Esophagus (tissue), 2 donors: Measurements from ENCODE around the gene ZNF48. TPM values are rescaled to one million over a fixed set of nuclear protein-coding genes. Genes with fewer than 3 reads are reported as not detected.

ENCODE experiments used
- H3K27ac ChIP-seq, 2 donors: one replicate each; pipeline ENCODE4 v1.5.1; 2013; ENCODE audit warnings: low read depth in 2 of 2, mild to moderate bottlenecking in 2 of 2, inconsistent platforms in 1 of 2, low read length in 1 of 2, moderate library complexity in 1 of 2
- H3K27me3 ChIP-seq, 2 donors: one replicate each; pipeline ENCODE4 v1.6.1; 2013; ENCODE audit warnings: low read length in 2 of 2, control low read depth in 1 of 2, mild to moderate bottlenecking in 1 of 2; ENCODE audit not compliant: insufficient read depth in 2 of 2, control insufficient read depth in 1 of 2
- H3K36me3 ChIP-seq, 2 donors: one replicate each; pipeline ENCODE4 v1.6.1; 2013; ENCODE audit warnings: low read length in 1 of 2; ENCODE audit not compliant: control insufficient read depth in 2 of 2, insufficient read depth in 2 of 2
- H3K4me1 ChIP-seq, 2 donors: one replicate each; pipeline ENCODE4 v1.6.1; 2013; ENCODE audit warnings: low read length in 1 of 2; ENCODE audit not compliant: control insufficient read depth in 2 of 2, insufficient read depth in 2 of 2
- H3K4me3 ChIP-seq, 2 donors: one replicate each; pipeline ENCODE4 v1.5.1; 2013; ENCODE audit warnings: low read length in 2 of 2, mild to moderate bottlenecking in 2 of 2, low read depth in 1 of 2, moderate library complexity in 1 of 2
- H3K9me3 ChIP-seq, 2 donors: one replicate each; pipeline ENCODE4 v1.6.1; 2013; ENCODE audit warnings: mild to moderate bottlenecking in 2 of 2, low read depth in 1 of 2, low read length in 1 of 2, moderate library complexity in 1 of 2; ENCODE audit not compliant: control insufficient read depth in 2 of 2, insufficient read depth in 1 of 2
- WGBS, 2 donors: extraction: QIAGEN DNeasy Blood & Tissue Kit; methylation state at CpG; one replicate each; pipeline ENCODE4 v1.1.7; 2013; 5-methylcytosine and 5-hydroxymethylcytosine counted together
- polyA plus RNA-seq, 2 donors: library from polyadenylated mRNA; stranded (reverse); fragments of 200-250 nt; gene quantifications; one replicate each; pipeline ENCODE4 v1.2.3, GENCODE V29; 2013
- donor health status: healthy with polysubstance abuse.
- donor health status: Bipolar disorder and iron deficiency.

Gene ZNF48
- polyA plus RNA-seq, 2 donors: 1.4 to 2.6 TPM

GRCh38 chr16:30446203-30446595 is 51.0 kb downstream of the ZNF48 start:
- H3K36me3 ChIP-seq: no peaks in the 10 kb centered on the region
- peak overlapping the region; percentile 10 to 93 for H3K4me3 ChIP-seq
- no peaks in the 10 kb centered on the region for H3K27me3 ChIP-seq
- WGBS, 2 donors: 78 to 82% methylated on average over 10 of the region's 10 CpGs
- no peaks in the 10 kb centered on the region for H3K9me3 ChIP-seq
- H3K27ac ChIP-seq: peak overlapping the region in 1 of 2 donors; percentile 93
- H3K4me1 ChIP-seq: peaks cover 0 to 12% of the 10 kb centered on the region in 2 donors

DNA sequence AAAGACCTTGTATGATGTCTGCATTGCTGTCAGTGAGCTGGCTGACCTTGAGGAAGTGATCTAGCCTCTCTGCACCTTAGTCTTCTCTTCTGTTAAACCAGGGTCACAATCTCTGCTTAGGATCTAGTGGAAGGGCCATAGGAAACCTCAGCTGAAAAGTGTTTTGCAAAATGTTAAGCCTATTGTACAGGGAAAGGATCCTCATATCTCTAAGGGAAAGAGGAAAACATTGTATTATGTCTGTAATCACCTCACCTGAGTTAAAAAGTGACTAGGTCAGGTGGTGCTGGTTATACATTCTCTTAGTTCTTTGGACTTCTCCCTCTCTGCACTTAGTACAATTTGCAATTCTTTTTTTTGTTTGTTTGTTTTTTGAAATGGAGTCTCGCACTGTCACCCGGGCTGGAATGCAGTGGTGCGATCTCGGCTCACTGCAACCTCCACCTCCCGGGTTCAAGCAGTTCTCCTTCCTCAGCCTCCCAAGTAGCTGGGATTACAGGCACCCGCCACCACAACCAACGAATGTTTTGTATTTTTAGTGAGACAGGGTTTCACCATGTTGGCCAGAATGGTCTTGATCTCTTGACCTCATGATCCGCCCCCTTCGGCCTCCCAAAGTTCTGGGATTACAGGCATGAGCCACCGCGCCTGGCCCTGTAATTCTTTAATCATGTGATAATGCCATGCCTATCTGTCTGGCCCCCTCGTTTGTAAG is 52.4 kb downstream of the ZNF48 start:
- H3K4me3 ChIP-seq: no peak overlapping the region
- H3K27ac ChIP-seq: no peak overlapping the region
- H3K4me1 ChIP-seq: peaks cover 0 to 12% of the 10 kb centered on the region in 2 donors
- H3K27me3 ChIP-seq: no peaks in the 10 kb centered on the region
- H3K36me3 ChIP-seq: no peaks in the 10 kb centered on the region
- WGBS, 2 donors: 73 to 86% methylated on average over 12 of the region's 12 CpGs
- H3K9me3 ChIP-seq: no peaks in the 10 kb centered on the region

DNA sequence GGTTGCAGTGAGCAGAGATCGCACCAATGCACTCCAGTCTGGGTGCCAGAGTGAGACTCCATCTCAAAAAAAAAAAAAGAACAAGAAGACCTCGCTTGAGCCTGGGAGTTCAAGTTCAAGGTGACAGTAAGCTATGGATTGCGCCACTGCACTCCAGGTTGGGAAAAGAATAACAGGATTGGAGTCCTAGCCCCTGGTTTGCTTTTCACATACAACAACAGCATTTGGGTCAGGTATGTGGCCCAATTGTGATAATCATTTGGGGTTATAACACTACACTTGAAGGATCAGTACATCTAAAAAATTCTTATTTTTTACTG is 53.9 kb downstream of the ZNF48 start:
- H3K27me3 ChIP-seq: no peaks in the 10 kb centered on the region
- no peaks in the 10 kb centered on the region for H3K36me3 ChIP-seq
- WGBS, 2 donors: 88 to 96% methylated on average over 3 of the region's 3 CpGs
- H3K4me1 ChIP-seq: peaks cover 0 to 12% of the 10 kb centered on the region in 2 donors
- no peak overlapping the region for H3K27ac ChIP-seq
- H3K4me3 ChIP-seq: no peak overlapping the region
- H3K9me3 ChIP-seq: no peaks in the 10 kb centered on the region

Other genes with a start within 250 kb of the ZNF48 start
- 10 to 100 TPM; 18.0 to 18.4 TPM for gene CORO1A, start 211.8 kb upstream of the ZNF48 start, polyA plus RNA-seq
- 100 to 1,000 TPM; 195 to 283 TPM for gene BOLA2B, start 201.8 kb upstream of the ZNF48 start, polyA plus RNA-seq
- gene SLX1A, start 201.5 kb upstream of the ZNF48 start, polyA plus RNA-seq: 10 to 100 TPM; 44.9 to 48.2 TPM
- gene SULT1A3, start 196.2 kb upstream of the ZNF48 start, polyA plus RNA-seq: 10 to 100 TPM; 10.0 to 39.0 TPM
- 1 to 10 TPM; 2.6 to 7.4 TPM for gene NPIPB13, start 146.9 kb upstream of the ZNF48 start, polyA plus RNA-seq
- gene CD2BP2, start 40.1 kb upstream of the ZNF48 start, polyA plus RNA-seq: 10 to 100 TPM; 25.2 to 34.3 TPM
- 10 to 100 TPM; 19.8 to 27.5 TPM for gene TBC1D10B, start 24.9 kb upstream of the ZNF48 start, polyA plus RNA-seq
- gene MYL11, start 20.6 kb upstream of the ZNF48 start, polyA plus RNA-seq: 1 to 10 TPM; 1.3 to 2.1 TPM
- 1 to 10 TPM; 3.5 to 6.8 TPM for gene SEPTIN1, start 12.9 kb upstream of the ZNF48 start, polyA plus RNA-seq
- gene ZNF771, start 12.2 kb downstream of the ZNF48 start, polyA plus RNA-seq: 1 to 10 TPM; 2.2 to 4.7 TPM
- gene DCTPP1, start 34.6 kb downstream of the ZNF48 start, polyA plus RNA-seq: 10 to 100 TPM in 1 of 2 donors, 1 to 10 TPM in 1; 9.5 to 32.6 TPM
- gene SEPHS2, start 50.5 kb downstream of the ZNF48 start, polyA plus RNA-seq: 10 to 100 TPM; 11.8 to 21.5 TPM
- gene ITGAL, start 77.3 kb downstream of the ZNF48 start, polyA plus RNA-seq: 1 to 10 TPM; 2.2 to 2.5 TPM
- gene ZNF768, start 131.1 kb downstream of the ZNF48 start, polyA plus RNA-seq: 10 to 100 TPM; 15.2 to 29.4 TPM
- gene ZNF747, start 139.4 kb downstream of the ZNF48 start, polyA plus RNA-seq: 1 to 10 TPM; 4.4 to 4.5 TPM
- gene ZNF764, start 163.0 kb downstream of the ZNF48 start, polyA plus RNA-seq: 1 to 10 TPM; 2.7 to 3.1 TPM
- 10 to 100 TPM in 1 of 2 donors, 1 to 10 TPM in 1; 8.4 to 16.3 TPM for gene ZNF688, start 176.3 kb downstream of the ZNF48 start, polyA plus RNA-seq
- gene ZNF785, start 190.3 kb downstream of the ZNF48 start, polyA plus RNA-seq: 1 to 10 TPM; 3.2 to 5.9 TPM
- gene ZNF689, start 215.0 kb downstream of the ZNF48 start, polyA plus RNA-seq: 1 to 10 TPM; 1.3 to 2.0 TPM